Measurements from ENCODE around the gene PARP8. TPM values are rescaled to one million over a fixed set of nuclear protein-coding genes. Genes with fewer than 3 reads are reported as not detected.

PARP8 gene
- total RNA-seq, 2 experiments from 2014 or later: 42.9 to 48.3 TPM

DNA sequence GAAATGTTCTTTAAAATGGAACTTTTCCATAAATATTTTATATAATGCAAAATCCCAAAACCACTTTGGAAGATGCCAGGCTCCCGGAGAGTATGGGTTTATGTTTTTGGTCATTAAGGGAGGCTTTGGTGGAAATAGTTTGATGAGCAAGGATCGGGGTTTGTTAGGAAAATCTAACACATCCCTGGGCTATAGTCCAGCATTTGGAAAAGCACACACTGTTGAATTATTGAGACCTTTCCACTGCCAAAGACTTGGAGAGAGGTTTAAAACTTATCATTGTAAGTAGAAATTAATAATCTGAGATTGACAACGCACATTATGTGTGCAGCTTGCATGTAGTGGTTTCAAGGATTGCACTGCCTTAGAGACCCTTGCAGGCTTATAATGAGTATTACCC lies 156.3 kb downstream of the PARP8 start:
- POLR2A ChIA-PET: no interaction called here
- no peaks in the 10 kb centered on the region for H3K9me3 Mint-ChIP-seq
- H3K27ac Mint-ChIP-seq: no peak overlapping the region
- ATAC-seq (no peak), DNase-seq (no peak)
- no peak overlapping the region for H3K4me3 Mint-ChIP-seq
- H3K36me3 Mint-ChIP-seq (ENCODE audit: low read depth): peaks cover 29% of the 10 kb centered on the region
- H3K27me3 Mint-ChIP-seq: no peaks in the 10 kb centered on the region
- TF ChIP-seq, protein P1, sequence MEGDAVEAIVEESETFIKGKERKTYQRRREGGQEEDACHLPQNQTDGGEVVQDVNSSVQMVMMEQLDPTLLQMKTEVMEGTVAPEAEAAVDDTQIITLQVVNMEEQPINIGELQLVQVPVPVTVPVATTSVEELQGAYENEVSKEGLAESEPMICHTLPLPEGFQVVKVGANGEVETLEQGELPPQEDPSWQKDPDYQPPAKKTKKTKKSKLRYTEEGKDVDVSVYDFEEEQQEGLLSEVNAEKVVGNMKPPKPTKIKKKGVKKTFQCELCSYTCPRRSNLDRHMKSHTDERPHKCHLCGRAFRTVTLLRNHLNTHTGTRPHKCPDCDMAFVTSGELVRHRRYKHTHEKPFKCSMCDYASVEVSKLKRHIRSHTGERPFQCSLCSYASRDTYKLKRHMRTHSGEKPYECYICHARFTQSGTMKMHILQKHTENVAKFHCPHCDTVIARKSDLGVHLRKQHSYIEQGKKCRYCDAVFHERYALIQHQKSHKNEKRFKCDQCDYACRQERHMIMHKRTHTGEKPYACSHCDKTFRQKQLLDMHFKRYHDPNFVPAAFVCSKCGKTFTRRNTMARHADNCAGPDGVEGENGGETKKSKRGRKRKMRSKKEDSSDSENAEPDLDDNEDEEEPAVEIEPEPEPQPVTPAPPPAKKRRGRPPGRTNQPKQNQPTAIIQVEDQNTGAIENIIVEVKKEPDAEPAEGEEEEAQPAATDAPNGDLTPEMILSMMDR (IDR thresholded peaks at IDR 0.05): no peak
- CTCF ChIA-PET: no interaction called here
- H3K4me1 Mint-ChIP-seq (ENCODE audit: low read depth): peaks cover 4% of the 10 kb centered on the region
- intact Hi-C loops (cut with micrococcal nuclease): no loop called here

- Mint-ChIP-seq H3K9me3 (no peaks in the 10 kb centered on the region), H3K27me3 (no peaks in the 10 kb centered on the region), H3K36me3 (ENCODE audit: low read depth) (peaks cover 34% of the 10 kb centered on the region), H3K27ac (no peak overlapping the region), H3K4me3 (no peak overlapping the region), H3K4me1 (ENCODE audit: low read depth) (peaks cover 4% of the 10 kb centered on the region)
- CTCF ChIA-PET: no interaction called here
- intact Hi-C loops (cut with micrococcal nuclease): no loop called here
- ATAC-seq (no peak), DNase-seq (no peak)
- TF ChIP-seq, protein P1 (IDR thresholded peaks at IDR 0.05): no peak
- POLR2A ChIA-PET: no interaction called here
These were observed 157.1 kb downstream of the PARP8 start for GRCh38 chr5:50823568-50823967.

DNA sequence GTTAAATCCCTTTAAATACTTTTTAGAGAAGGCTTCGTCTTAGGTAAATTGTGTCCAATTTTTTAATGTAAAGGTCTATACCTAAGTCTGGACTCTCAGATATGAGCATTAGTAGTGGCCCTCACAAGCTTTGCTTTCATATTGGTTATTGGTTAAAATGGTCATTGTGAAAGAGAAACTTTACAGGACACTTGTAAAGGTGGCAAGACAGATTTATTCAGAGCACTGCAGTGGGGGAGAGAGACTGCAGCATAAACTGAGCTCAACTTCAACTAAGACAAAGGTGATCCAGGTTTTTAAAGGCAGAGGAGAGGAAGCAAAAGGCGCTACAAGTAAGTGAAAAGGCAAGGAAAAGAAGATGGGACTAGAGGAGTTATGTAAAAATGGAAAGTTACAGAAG lies 157.7 kb downstream of the PARP8 start:
- DNase-seq: no peak
- H3K36me3 Mint-ChIP-seq (ENCODE audit: low read depth): peaks cover 31% of the 10 kb centered on the region
- H3K27ac Mint-ChIP-seq: peak overlapping the region; percentile 4
- no peaks in the 10 kb centered on the region for H3K9me3 Mint-ChIP-seq
- H3K4me1 Mint-ChIP-seq (ENCODE audit: low read depth): peaks cover 4% of the 10 kb centered on the region
- ATAC-seq: no peak
- TF ChIP-seq, protein P1 (IDR thresholded peaks at IDR 0.05): no peak
- ChIA-PET POLR2A (no interaction called here), CTCF (no interaction called here)
- H3K4me3 Mint-ChIP-seq: no peak overlapping the region
- H3K27me3 Mint-ChIP-seq: no peaks in the 10 kb centered on the region
- intact Hi-C loops (cut with micrococcal nuclease): no loop called here

DNA sequence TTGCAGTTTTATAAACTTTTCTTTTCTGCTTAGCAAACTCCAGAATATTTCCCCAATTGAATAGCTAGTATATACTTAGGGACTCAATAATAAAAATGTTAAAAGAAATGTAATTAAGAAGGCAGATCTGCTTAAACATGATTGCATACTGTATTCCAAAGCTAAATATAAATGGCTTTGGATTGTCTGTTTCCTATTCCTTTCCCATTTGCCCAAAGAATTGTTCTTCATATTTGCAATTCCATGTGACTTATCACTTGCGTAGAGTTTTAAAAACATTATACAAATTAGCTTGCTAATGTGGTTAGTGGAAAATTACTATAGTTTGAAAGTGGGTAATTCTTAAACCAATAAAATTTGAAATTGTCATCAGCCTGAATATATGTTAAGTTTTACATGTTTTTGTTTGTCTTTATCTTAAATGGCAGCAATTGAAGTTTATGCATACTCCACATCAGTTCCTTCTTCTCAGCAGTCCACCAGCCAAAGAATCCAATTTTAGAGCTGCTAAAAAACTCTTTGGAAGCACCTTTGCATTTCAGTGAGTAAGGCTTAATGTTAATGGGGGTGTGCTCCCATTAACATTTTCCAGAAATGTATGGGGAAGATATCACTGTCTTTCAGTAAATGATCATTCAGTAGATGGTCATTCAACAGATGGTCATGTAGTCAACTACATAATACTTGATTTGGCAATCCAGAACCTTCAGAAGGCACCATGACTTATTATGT lies 161.2 kb downstream of the PARP8 start:
- TF ChIP-seq, protein P1 (IDR thresholded peaks at IDR 0.05): no peak
- H3K36me3 Mint-ChIP-seq (ENCODE audit: low read depth): peaks cover 22% of the 10 kb centered on the region
- ChIA-PET CTCF (interaction anchor here (1.6 kb wide), 1 partner anchor 23 kb away, joined by 4 read pairs; no protein-coding TSS in a partner anchor), POLR2A (no interaction called here)
- ATAC-seq: no peak
- no peak for DNase-seq
- H3K9me3 Mint-ChIP-seq: no peaks in the 10 kb centered on the region
- intact Hi-C loops (cut with micrococcal nuclease): no loop called here
- H3K4me1 Mint-ChIP-seq (ENCODE audit: low read depth): peaks cover 4% of the 10 kb centered on the region
- H3K27ac Mint-ChIP-seq: no peak overlapping the region
- H3K4me3 Mint-ChIP-seq: no peak overlapping the region
- H3K27me3 Mint-ChIP-seq: no peaks in the 10 kb centered on the region

DNA sequence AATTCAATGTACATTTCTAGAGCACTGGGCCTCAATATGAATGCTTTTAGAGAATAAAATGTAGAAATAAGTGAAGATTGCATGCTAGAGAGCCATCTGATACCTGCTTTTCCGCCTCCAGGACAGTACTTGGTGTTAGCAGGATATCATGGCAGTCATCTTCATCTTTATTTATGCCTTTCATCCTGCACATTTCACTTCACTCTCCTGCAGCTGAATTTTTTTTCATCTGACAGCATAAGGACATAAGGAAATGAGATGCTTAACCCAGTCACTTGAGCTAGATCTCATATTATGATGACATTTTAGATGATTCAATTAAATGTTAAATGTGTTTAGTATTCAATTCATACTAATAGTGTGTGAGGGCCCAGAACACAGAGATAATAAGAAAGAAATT lies 162.6 kb downstream of the PARP8 start:
- ATAC-seq (no peak), DNase-seq (no peak)
- Mint-ChIP-seq H3K27ac (no peak overlapping the region), H3K9me3 (no peaks in the 10 kb centered on the region), H3K4me3 (no peak overlapping the region), H3K4me1 (ENCODE audit: low read depth) (peaks cover 4% of the 10 kb centered on the region), H3K27me3 (no peaks in the 10 kb centered on the region), H3K36me3 (ENCODE audit: low read depth) (peaks cover 22% of the 10 kb centered on the region)
- CTCF ChIA-PET: interaction anchor here (1.3 kb wide), 1 partner anchor 12 kb away, joined by 3 read pairs; no protein-coding TSS in a partner anchor
- TF ChIP-seq, protein P1 (IDR thresholded peaks at IDR 0.05): no peak
- intact Hi-C loops (cut with micrococcal nuclease): no loop called here
- POLR2A ChIA-PET: no interaction called here
